Heart right ventricle (tissue), 16 donors: Measurements from ENCODE around the gene UBL7. TPM values are rescaled to one million over a fixed set of nuclear protein-coding genes. Genes with fewer than 3 reads are reported as not detected.

Experiments
- ATAC-seq, 8 donors: fragments of 200-7000 bp; cut with Tn5 transposase; one replicate each; pipeline ENCODE4 v1.9.1; 2020; ENCODE audit warnings: mild to moderate bottlenecking in 8 of 8, moderate library complexity in 8 of 8, moderate number of reproducible peaks in 1 of 8
- DNase-seq, 2 donors: peaks; one replicate each; pipeline ENCODE4 v3.0.0-alpha.2; 2020
- H3K27ac ChIP-seq, 10 donors: fragments of 200-600 bp; sonication (generic) in 2 of 10; one replicate each; pipeline versions ENCODE4 v1.5.0 to v1.8.0; 2020 to 2022; ENCODE audit warnings: mild to moderate bottlenecking in 3 of 10
- H3K27me3 ChIP-seq, 7 donors: fragments of 200-600 bp; one replicate each; pipeline ENCODE4 v1.8.0; 2021 to 2022; ENCODE audit warnings: mild to moderate bottlenecking in 2 of 7
- H3K36me3 ChIP-seq, 9 donors: fragments of 200-600 bp; sonication (generic) in 1 of 9; one replicate each; pipeline versions ENCODE4 v1.5.0 to v1.8.0; 2020 to 2022; ENCODE audit warnings: mild to moderate bottlenecking in 2 of 9
- H3K4me1 ChIP-seq, 9 donors: fragments of 200-600 bp; sonication (generic) in 1 of 9; one replicate each; pipeline versions ENCODE4 v1.5.0 to v1.8.0; 2020 to 2022; ENCODE audit warnings: mild to moderate bottlenecking in 4 of 9
- H3K4me3 ChIP-seq, 10 donors: fragments of 200-600 bp; sonication (generic) in 2 of 10; one replicate each; pipeline versions ENCODE4 v1.5.0 to v1.8.0; 2020 to 2022; ENCODE audit warnings: mild to moderate bottlenecking in 7 of 10, moderate library complexity in 2 of 10
- H3K9me3 ChIP-seq, 11 donors: fragments of 200-600 bp in 10 of 11; sonication (generic) in 2 of 11; one replicate each; pipeline versions ENCODE4 v1.5.0 to v1.8.0; 2013 to 2022; ENCODE audit warnings: mild to moderate bottlenecking in 2 of 11, control low read depth in 1 of 11, moderate library complexity in 1 of 11
- CTCF ChIP-seq, 9 donors: fragments of 200-600 bp; sonication (generic) in 2 of 9; IDR thresholded peaks; one replicate each; pipeline versions ENCODE4 v1.5.0 to v1.8.0; 2021 to 2022; ENCODE audit warnings: antibody characterized with exemption in 9 of 9, mild to moderate bottlenecking in 5 of 9, moderate library complexity in 1 of 9
- WGBS, 2 donors: extraction: QIAGEN DNeasy Blood & Tissue Kit; methylation state at CpG; one replicate each; pipeline ENCODE4 v1.1.7; 2013; ENCODE audit warnings: inconsistent platforms in 1 of 2; 5-methylcytosine and 5-hydroxymethylcytosine counted together
- intact Hi-C, 10 donors: fragments of 100-400 bp; cut with DNase I; formaldehyde crosslinking; loops; one replicate each; pipeline versions ENCODE4 v1.11.1 to v1.14.2; 2022
- polyA plus RNA-seq, 2 donors: library from polyadenylated mRNA; stranded (reverse); fragments of 200-250 nt; gene quantifications; one replicate each; pipeline ENCODE4 v1.2.3, GENCODE V29; 2013
- total RNA-seq, 10 donors: library from RNA; stranded (reverse); fragmentation: NEBNext Ultra II Directional in 3 of 10; extraction: Animal tissue kit (Norgen Biotek cat#: 25700) in 3 of 10; gene quantifications; one replicate each; pipeline versions ENCODE4 v1.2.1 to v1.2.4, GENCODE V29; 2021 to 2023
- donor health status: Arrhythmogenic right ventricular cardiomyopathy.
- donor health status: ischemic (EF 13 %, LVEDD 7.1; RV severe dilation, severe dysfunction).
- donor health status: healthy with polysubstance abuse.
- donor health status: DM: no; HTN: yes; CAD: no.
- donor health status: DM: no; HTN: no; CAD: no.
- donor health status: ischemic (EF 25% LVEDD 6.9; RV normal size, moderate dysfunction).
- donor health status: ischemic (EF 25% LVEDD 5.7; RV mildly dilated, moderate dysfunction).
- donor health status: healthy.
- donor health status: DM: yes; HTN: yes; CAD: no.
- donor health status: Ischemic cardiomyopathy.
- donor health status: ischemic (EF 35%, LVEDD 5.7; RV mildly dilated, moderate dysfunction).
- donor health status: nonischemic (EF 11% LVEDD 7.7; RV severe dilation, severe dysfunction).
- donor health status: DM: yes; HTN: yes; CAD: no.
- donor health status: PGD.
- donor health status: ischemic (EF 29% LVEDD 5.4; RV normal size, mild dysfunction).
- donor health status: nonischemic (EF 23%, LVEDD 6.1; RV moderate dilation, normal function).

Gene UBL7
- total and polyA plus RNA-seq, 12 donors: 47.0 to 56.6 (median 52.1) TPM

- no peaks in the 10 kb centered on the region for H3K36me3 ChIP-seq
- ATAC-seq (no peak), DNase-seq (no peak)
- no peak for TF ChIP-seq CTCF (IDR thresholded peaks at IDR 0.05)
- peaks cover 0 to 51% (median 7%) of the 10 kb centered on the region in 9 donors for H3K4me1 ChIP-seq
- 89 to 92% methylated on average over 10 of the region's 10 CpGs for WGBS, 2 donors
- no peaks in the 10 kb centered on the region for H3K9me3 ChIP-seq
- H3K4me3 ChIP-seq: no peak overlapping the region
- intact Hi-C loops: no loop called here
- H3K27ac ChIP-seq: no peak overlapping the region
- H3K27me3 ChIP-seq: peaks cover 0 to 7% (median 0%) of the 10 kb centered on the region in 7 donors
These were observed 34.3 kb downstream of the UBL7 start for GRCh38 chr15:74426404-74427281.

GRCh38 chr15:74425630-74426029, 35.3 kb downstream of the UBL7 start:
- no peak for DNase-seq
- H3K36me3 ChIP-seq: no peaks in the 10 kb centered on the region
- ATAC-seq: no peak
- peaks cover 0 to 53% (median 13%) of the 10 kb centered on the region in 9 donors for H3K4me1 ChIP-seq
- WGBS, 2 donors: 69 to 89% methylated on average over 7 of the region's 7 CpGs
- H3K27ac ChIP-seq: no peak overlapping the region
- intact Hi-C loops: no loop called here
- no peaks in the 10 kb centered on the region for H3K27me3 ChIP-seq
- H3K4me3 ChIP-seq: no peak overlapping the region
- no peaks in the 10 kb centered on the region for H3K9me3 ChIP-seq
- TF ChIP-seq CTCF (IDR thresholded peaks at IDR 0.05): no peak

- no peak for DNase-seq
- H3K4me3 ChIP-seq: no peak overlapping the region
- ATAC-seq: no peak
- 87 to 89% methylated on average over 8 of the region's 8 CpGs for WGBS, 2 donors
- peaks cover 0 to 53% (median 18%) of the 10 kb centered on the region in 9 donors for H3K4me1 ChIP-seq
- H3K36me3 ChIP-seq: no peaks in the 10 kb centered on the region
- no peak for TF ChIP-seq CTCF (IDR thresholded peaks at IDR 0.05)
- H3K27me3 ChIP-seq: no peaks in the 10 kb centered on the region
- intact Hi-C loops: no loop called here
- H3K27ac ChIP-seq: no peak overlapping the region
- H3K9me3 ChIP-seq: no peaks in the 10 kb centered on the region
These were observed 35.9 kb downstream of the UBL7 start for GRCh38 chr15:74424901-74425528.

GRCh38 chr15:74423431-74424257, 37.3 kb downstream of the UBL7 start:
- Histone ChIP-seq H3K4me3 (no peak overlapping the region), H3K27ac (peak overlapping the region in 1 of 10 donors; percentile 35), H3K36me3 (no peaks in the 10 kb centered on the region), H3K27me3 (no peaks in the 10 kb centered on the region), H3K4me1 (peaks cover 0 to 47% (median 22%) of the 10 kb centered on the region in 9 donors), H3K9me3 (no peaks in the 10 kb centered on the region)
- ATAC-seq (no peak), DNase-seq (no peak)
- intact Hi-C loops: no loop called here
- 88 to 94% methylated on average over 10 of the region's 10 CpGs for whole genome bisulfite sequencing, 2 donors
- no peak for TF ChIP-seq CTCF (IDR thresholded peaks at IDR 0.05)
